Stimulated activated CD4-positive, alpha-beta T cell treated with anti-CD3 and anti-CD28 coated beads, Interleukin-1b, Interleukin-23, amount 100 ng/mL, for 1 hour (primary cell): ENCODE data around the gene GGT1.
A peak's percentile ranks its signal among the peaks of the same experiment; 100 is the strongest.
"Not testable (repeated sequence)": the region's sequence is repeated elsewhere in the genome, so short reads cannot be mapped to it uniquely, and the experiment has no call there.

ENCODE experiments used
- DNase-seq, 2 donors: peaks; one replicate each; pipeline ENCODE4 v3.0.0-alpha.2; 2020; ENCODE audit warnings: low read depth in 2 of 2

GGT1 gene

DNA sequence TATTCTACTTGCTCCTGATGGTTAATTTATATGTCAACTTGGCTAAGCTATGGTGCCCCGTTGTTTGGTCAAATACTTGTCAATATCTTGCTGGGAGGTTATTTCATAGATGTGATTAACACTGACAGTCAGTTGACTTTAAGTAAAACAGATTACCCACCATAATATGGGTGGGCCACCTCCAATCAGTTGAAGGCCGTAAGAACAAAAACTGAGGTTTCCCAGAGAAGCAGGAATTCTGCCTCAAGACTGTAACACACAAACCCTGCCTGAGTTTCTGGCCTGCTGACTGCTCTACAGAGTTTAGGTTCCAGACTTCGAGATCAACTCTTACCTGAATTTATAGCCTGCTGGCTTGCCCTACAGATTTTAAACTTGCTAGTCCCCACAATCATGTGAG, 33.5 kb downstream of the GGT1 start:
- DNase-seq, result not testable (repeated sequence)

DNA sequence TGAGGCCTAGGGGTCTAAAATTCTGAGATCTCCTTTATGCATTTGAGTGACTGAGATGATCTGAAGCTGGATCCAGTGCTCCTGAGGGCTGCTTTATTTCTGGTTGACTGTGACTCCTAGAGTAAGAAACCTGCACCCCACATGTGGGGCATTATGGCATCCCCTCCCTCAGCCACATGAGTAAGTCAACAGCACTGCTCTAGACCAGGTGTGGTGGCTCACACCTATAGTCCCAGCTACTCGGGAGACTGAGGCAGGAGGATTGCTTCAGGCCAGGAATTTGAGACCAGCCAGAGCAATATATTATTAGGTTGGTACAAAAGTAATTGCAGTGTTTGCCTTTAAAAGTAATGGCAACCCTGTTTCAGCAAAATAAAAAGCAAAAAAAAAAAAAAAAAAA, 39.3 kb downstream of the GGT1 start:
- DNase-seq, result not testable (repeated sequence)

DNA sequence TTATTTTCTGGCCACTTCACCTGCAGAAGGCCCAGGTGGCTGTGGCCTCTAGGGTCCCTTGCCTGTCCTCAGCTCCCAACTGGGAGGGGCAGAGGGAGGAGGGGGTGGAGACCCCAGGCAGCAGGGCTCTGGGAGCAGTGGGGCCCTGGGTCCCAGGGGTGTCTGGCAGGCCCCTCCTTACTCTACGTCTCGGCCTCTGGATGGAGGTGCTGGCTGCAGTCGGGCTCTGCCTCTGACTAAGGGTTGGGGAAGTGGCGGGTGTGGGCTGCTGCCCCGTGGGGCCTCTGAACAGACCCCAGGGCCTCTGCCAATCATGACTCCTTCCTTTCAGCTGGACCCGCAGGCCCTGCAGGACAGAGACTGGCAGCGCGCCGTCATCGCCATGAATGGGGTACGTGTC, 41.4 kb downstream of the GGT1 start:
- DNase-seq, result not testable (repeated sequence)

DNA sequence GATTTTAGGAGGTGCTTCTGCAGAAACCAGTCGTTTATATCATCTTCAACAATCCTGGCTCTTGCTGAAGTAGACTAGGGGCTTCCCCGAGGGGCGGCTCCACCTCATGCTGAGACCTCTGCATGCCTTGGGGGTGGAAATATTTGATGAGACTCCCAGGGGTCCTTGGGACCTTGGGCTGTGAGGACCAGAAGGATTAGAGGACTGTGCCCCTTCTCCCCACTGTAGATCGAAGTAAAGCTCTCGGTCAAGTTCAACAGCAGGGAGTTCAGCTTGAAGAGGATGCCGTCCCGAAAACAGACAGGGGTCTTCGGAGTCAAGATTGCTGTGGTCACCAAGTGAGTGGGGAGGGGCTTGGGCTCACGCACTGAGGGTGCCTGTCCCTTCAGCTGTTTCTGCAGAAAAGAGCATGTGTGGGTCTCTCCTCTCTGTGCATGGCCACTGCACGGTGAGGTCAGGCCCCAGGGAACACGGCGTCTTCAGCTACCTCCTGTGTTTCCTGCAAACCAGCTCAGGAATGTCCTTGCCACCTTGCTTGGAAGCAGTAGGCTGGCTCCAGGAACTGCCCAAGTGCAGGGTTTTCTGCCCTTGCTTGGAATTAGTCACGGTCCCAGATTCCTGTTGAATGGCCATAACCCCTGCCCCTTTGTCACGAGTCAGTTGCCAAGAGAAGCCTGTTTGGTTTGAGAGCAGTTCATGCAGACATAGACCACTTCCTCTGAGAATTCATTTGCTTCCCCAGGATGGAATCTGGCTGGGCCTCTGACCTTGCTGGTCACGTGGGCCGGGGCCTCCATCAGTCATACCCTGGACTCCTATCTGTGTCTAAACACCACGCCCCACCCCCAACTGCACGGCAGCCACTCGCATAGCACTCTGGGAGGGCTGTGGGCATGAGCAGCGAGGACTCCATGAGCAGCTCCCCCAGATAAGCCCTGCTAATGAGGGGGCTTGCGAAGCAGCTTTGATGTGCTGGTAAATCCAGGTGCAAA, 42.7 kb downstream of the GGT1 start:
- not testable (repeated sequence) for DNase-seq

DNA sequence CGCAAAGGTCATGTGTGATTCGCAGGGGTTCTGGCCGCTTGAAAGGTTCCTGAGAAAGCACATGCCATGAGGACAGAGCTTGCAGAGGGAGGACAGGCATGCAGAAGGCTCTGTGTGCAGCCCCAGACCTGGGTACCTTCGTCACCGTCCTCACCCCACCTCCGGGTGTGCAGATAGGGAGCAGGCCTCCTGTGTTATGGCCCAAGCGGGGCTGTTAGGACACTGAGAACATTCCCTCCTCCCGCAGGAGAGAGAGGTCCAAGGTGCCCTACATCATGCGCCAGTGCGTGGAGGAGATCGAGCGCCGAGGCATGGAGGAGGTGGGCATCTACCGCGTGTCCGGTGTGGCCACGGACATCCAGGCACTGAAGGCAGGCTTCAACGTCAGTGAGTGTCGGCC, 43.8 kb downstream of the GGT1 start:
- DNase-seq, result not testable (repeated sequence)

DNA sequence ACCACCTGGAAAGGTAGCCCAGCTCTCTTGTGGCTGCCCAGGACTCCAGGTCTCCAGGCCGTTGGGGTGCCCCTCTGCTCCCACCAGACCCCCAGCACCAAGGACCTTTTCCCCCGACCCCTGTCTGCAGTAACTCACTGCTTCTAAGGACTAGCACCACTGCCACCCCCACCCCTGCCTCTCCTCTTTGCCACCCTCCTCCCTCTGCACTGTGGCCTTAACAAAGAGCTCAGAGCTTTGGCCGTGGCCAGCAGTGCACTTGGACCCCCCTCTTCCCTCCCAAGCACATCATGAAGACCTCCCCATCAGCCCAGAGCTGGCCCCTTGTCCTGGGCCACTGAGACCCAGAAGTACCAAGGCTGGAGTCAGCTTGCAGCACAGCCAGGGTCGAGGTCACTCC, 46.4 kb downstream of the GGT1 start:
- DNase-seq, result not testable (repeated sequence)

DNA sequence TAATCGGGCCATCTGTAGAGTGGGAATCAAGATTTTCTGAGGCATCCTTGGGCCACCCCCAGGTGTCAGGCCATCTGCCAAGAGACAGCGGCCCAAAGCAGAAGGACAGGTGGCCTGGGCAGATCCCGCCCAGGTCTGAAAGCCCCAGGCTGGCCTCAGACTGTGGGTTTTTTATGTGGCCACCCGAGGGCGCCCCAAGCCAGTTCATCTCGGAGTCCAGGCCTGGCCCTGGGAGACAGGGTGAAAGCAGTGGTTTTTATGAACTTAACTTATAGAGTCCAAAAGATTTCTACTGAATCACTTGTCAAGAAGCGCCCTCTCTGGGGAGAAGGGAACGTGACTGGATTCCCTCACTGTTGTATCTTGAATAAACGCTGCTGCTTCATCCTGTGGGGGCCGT, 47.9 kb downstream of the GGT1 start:
- peak; percentile 7 to 14 for DNase-seq

DNA sequence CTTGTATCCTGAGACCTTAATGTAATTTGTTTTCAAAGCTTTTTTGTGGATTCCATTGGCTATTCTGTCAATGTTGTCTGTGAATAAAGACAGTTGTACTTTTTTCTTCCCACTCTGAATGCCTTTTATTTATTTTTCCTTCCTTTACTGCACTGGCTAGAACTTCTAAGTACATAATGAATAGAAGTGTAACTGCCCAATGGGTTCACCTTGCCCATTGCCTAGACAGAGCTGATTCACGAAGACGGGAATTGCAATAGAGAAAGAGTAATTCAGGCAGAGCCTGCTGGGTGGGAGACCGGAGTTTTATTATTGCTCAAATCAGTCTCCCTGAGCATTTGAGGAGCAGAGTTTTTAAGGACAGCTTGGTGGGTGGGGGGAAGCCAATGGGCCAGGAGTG, 62.4 kb downstream of the GGT1 start:
- DNase-seq, result not testable (repeated sequence)

DNA sequence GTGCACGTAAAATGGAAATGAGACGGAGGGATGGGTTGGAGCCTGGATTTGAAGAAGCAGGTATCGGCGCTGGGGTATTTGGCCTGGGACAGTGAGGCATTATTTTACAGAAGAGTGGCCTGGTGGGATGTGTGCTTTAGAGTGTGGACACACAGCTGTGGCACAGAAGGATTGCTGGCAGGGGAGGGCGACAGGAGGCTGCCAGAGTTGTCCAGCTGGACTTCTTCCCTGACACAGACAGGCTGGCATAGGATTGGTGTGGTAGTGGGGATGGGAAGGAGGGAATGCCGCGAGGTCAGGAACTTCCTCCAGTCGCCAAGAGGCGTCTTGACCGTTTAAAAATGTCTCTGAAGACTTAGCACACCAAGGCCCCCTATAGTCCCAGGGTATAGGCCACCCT, 64.9 kb downstream of the GGT1 start:
- not testable (repeated sequence) for DNase-seq

DNA sequence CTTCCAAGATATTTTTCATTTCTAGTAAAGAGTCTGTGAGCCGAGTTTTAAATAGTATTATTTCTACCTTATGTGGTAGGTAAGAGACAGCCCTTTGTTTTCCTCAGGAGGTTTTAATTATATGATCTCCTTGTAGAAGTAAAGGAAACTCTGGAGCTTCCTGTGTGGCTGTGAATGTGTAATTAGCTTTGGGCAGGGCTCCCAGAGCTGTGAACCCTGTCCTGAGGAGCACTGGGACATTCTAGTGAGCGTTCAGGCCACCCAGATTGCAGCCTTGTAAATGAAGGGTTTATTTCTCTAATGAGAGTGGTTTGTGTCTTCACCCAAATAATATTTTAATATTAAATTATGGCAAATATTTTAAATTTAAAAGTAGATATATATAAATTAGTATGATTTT, 69.5 kb downstream of the GGT1 start:
- not testable (repeated sequence) for DNase-seq
